Measurements from ENCODE around the gene CCDC83.

GRCh38 chr11:85953491-85954143 lies 98.4 kb downstream of the CCDC83 start:
- TF ChIP-seq POLR2AphosphoS5 (IDR thresholded peaks at IDR 0.05) (peak in 1 of 2 donors; percentile 46), POLR2A (IDR thresholded peaks at IDR 0.05) (no peak)
